Measurements from ENCODE around the gene CR2.

CR2 gene

GRCh38 chr1:207414606-207415108, 39.5 kb upstream of the CR2 start:
- ATAC-seq: no peak
- TF ChIP-seq GLIS3 (CRISPR knock-in tag; IDR thresholded peaks at IDR 0.05): no peak
- no peak for TF ChIP-seq SNAI2 (CRISPR knock-in tag; IDR thresholded peaks at IDR 0.05)
- TF ChIP-seq TCF4 (CRISPR knock-in tag; IDR thresholded peaks at IDR 0.05; ENCODE audit: borderline replicate concordance): no peak
- no peak for TF ChIP-seq ARNTL (CRISPR knock-in tag; IDR thresholded peaks at IDR 0.05; ENCODE audit: borderline replicate concordance, low read depth)
- TF ChIP-seq, protein P1, sequence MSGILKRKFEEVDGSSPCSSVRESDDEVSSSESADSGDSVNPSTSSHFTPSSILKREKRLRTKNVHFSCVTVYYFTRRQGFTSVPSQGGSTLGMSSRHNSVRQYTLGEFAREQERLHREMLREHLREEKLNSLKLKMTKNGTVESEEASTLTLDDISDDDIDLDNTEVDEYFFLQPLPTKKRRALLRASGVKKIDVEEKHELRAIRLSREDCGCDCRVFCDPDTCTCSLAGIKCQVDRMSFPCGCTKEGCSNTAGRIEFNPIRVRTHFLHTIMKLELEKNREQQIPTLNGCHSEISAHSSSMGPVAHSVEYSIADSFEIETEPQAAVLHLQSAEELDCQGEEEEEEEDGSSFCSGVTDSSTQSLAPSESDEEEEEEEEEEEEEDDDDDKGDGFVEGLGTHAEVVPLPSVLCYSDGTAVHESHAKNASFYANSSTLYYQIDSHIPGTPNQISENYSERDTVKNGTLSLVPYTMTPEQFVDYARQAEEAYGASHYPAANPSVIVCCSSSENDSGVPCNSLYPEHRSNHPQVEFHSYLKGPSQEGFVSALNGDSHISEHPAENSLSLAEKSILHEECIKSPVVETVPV (CRISPR knock-in tag; IDR thresholded peaks at IDR 0.05): no peak
- TF ChIP-seq PPARA (CRISPR knock-in tag; IDR thresholded peaks at IDR 0.05; ENCODE audit: borderline replicate concordance): no peak
- TF ChIP-seq ESRRG (CRISPR knock-in tag; IDR thresholded peaks at IDR 0.05): no peak
- TF ChIP-seq ZC3H10 (CRISPR knock-in tag; IDR thresholded peaks at IDR 0.05): no peak
- TF ChIP-seq ZNF8 (CRISPR knock-in tag; IDR thresholded peaks at IDR 0.05): no peak
- TF ChIP-seq ISL1 (CRISPR knock-in tag; IDR thresholded peaks at IDR 0.05): no peak
- TF ChIP-seq OSR1 (CRISPR knock-in tag; IDR thresholded peaks at IDR 0.05): no peak
- TF ChIP-seq BACH2 (CRISPR knock-in tag; IDR thresholded peaks at IDR 0.05; ENCODE audit: borderline replicate concordance): no peak
- no peak for TF ChIP-seq TOX (CRISPR knock-in tag; IDR thresholded peaks at IDR 0.05; ENCODE audit: borderline replicate concordance)
- no peak for TF ChIP-seq ZNF565 (CRISPR knock-in tag; conservative IDR thresholded peaks at IDR 0.05; ENCODE audit: low read depth)
- TF ChIP-seq CREB5 (CRISPR knock-in tag; IDR thresholded peaks at IDR 0.05; ENCODE audit: low read depth): no peak
- no peak for TF ChIP-seq RARB (CRISPR knock-in tag; IDR thresholded peaks at IDR 0.05)
- no peak for TF ChIP-seq ZNF70 (CRISPR knock-in tag; IDR thresholded peaks at IDR 0.05)
- TF ChIP-seq, protein P2, sequence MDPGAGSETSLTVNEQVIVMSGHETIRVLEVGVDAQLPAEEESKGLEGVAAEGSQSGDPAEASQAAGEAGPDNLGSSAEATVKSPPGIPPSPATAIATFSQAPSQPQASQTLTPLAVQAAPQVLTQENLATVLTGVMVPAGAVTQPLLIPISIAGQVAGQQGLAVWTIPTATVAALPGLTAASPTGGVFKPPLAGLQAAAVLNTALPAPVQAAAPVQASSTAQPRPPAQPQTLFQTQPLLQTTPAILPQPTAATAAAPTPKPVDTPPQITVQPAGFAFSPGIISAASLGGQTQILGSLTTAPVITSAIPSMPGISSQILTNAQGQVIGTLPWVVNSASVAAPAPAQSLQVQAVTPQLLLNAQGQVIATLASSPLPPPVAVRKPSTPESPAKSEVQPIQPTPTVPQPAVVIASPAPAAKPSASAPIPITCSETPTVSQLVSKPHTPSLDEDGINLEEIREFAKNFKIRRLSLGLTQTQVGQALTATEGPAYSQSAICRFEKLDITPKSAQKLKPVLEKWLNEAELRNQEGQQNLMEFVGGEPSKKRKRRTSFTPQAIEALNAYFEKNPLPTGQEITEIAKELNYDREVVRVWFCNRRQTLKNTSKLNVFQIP (CRISPR knock-in tag; IDR thresholded peaks at IDR 0.05; ENCODE audit: borderline replicate concordance, low read depth): no peak
- no peak for TF ChIP-seq ZFP30 (CRISPR knock-in tag; IDR thresholded peaks at IDR 0.05)

DNA sequence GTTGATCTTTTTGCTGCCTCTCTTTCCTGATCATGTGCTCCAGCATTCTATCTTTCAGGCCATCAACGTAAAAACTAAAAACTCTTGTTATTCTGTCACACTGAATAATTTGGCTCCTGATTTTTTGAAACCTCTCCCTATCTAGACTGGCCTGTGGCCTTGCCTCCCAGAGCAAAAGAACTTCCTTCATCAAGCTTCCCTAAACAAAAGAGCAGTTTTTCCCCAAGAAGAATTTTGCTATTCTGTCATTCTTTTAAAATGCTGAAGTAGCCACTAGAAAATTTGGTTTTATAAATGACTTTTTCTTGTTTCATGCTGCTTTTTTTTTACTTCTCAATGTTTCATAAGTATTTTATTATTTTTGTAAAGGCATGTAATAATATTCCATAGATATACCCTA, 37.1 kb upstream of the CR2 start:
- no peak for TF ChIP-seq ZFP30 (CRISPR knock-in tag; IDR thresholded peaks at IDR 0.05)
- no peak for TF ChIP-seq ZNF565 (CRISPR knock-in tag; conservative IDR thresholded peaks at IDR 0.05; ENCODE audit: low read depth)
- no peak for ATAC-seq

GRCh38 chr1:207418351-207418750, 35.8 kb upstream of the CR2 start:
- ATAC-seq: no peak
- TF ChIP-seq ISL1 (CRISPR knock-in tag; IDR thresholded peaks at IDR 0.05) (no peak), ZNF565 (CRISPR knock-in tag; conservative IDR thresholded peaks at IDR 0.05; ENCODE audit: low read depth) (no peak), ZFP30 (CRISPR knock-in tag; IDR thresholded peaks at IDR 0.05) (no peak), ZNF70 (CRISPR knock-in tag; IDR thresholded peaks at IDR 0.05) (no peak), TSHZ2 (CRISPR knock-in tag; IDR thresholded peaks at IDR 0.05) (no peak), TOX (CRISPR knock-in tag; IDR thresholded peaks at IDR 0.05; ENCODE audit: borderline replicate concordance) (no peak), ZNF8 (CRISPR knock-in tag; IDR thresholded peaks at IDR 0.05) (no peak), ZFP3 (CRISPR knock-in tag; IDR thresholded peaks at IDR 0.05) (no peak), TCF4 (CRISPR knock-in tag; IDR thresholded peaks at IDR 0.05; ENCODE audit: borderline replicate concordance) (no peak), ZC3H10 (CRISPR knock-in tag; IDR thresholded peaks at IDR 0.05) (no peak), GLIS3 (CRISPR knock-in tag; IDR thresholded peaks at IDR 0.05) (no peak), OSR1 (CRISPR knock-in tag; IDR thresholded peaks at IDR 0.05) (no peak)
- TF ChIP-seq, protein P3, sequence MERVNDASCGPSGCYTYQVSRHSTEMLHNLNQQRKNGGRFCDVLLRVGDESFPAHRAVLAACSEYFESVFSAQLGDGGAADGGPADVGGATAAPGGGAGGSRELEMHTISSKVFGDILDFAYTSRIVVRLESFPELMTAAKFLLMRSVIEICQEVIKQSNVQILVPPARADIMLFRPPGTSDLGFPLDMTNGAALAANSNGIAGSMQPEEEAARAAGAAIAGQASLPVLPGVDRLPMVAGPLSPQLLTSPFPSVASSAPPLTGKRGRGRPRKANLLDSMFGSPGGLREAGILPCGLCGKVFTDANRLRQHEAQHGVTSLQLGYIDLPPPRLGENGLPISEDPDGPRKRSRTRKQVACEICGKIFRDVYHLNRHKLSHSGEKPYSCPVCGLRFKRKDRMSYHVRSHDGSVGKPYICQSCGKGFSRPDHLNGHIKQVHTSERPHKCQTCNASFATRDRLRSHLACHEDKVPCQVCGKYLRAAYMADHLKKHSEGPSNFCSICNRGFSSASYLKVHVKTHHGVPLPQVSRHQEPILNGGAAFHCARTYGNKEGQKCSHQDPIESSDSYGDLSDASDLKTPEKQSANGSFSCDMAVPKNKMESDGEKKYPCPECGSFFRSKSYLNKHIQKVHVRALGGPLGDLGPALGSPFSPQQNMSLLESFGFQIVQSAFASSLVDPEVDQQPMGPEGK (CRISPR knock-in tag; IDR thresholded peaks at IDR 0.05; ENCODE audit: borderline replicate concordance): no peak
- TF ChIP-seq, protein P1 (CRISPR knock-in tag; IDR thresholded peaks at IDR 0.05): no peak
